K562 (cell line): ENCODE results near the gene NT5C. TPM values are rescaled to one million over a fixed set of nuclear protein-coding genes. Genes with fewer than 3 reads are reported as not detected.

Source experiments
- ARNT ChIP-seq, 2 experiments: fragments of 450-650 bp; IDR thresholded peaks; 2 replicates each; pipeline ENCODE4 v1.6.1; 2016; ENCODE audit warnings: mild to moderate bottlenecking in 1 of 2
- CBX5 ChIP-seq: IDR thresholded peaks from 2 replicates; pipeline ENCODE4 v1.6.1; 2014; ENCODE audit warnings: low read depth, borderline replicate concordance
- HLTF ChIP-seq: fragments of 450-650 bp; IDR thresholded peaks from 2 replicates; pipeline ENCODE4 v1.6.1; 2016
- L3MBTL2 ChIP-seq: fragments of 450-650 bp; IDR thresholded peaks from 2 replicates; pipeline ENCODE4 v1.6.1; 2016; ENCODE audit warnings: mild to moderate bottlenecking, moderate library complexity
- LEF1 ChIP-seq: fragments of 450-650 bp; IDR thresholded peaks from 2 replicates; pipeline ENCODE4 v1.6.1; 2016; ENCODE audit warnings: mild to moderate bottlenecking
- NCOA2 ChIP-seq, 2 experiments: fragments of 450-650 bp; IDR thresholded peaks; 2 replicates each; pipeline ENCODE4 v1.6.1; 2018; ENCODE audit warnings: mild to moderate bottlenecking in 2 of 2, moderate library complexity in 1 of 2; ENCODE audit not compliant: partially characterized antibody in 2 of 2
- PRPF4 ChIP-seq: fragments of 200-400 bp; formaldehyde crosslinking; IDR thresholded peaks from one replicate; pipeline ENCODE4 v1.6.1; 2017; ENCODE audit warnings: low read length, low read depth, mild to moderate bottlenecking; ENCODE audit not compliant: insufficient read depth, poor library complexity, severe bottlenecking
- RBM15 ChIP-seq: fragments of 200-400 bp; formaldehyde crosslinking; IDR thresholded peaks from 2 replicates; pipeline ENCODE4 v1.6.1; 2018; ENCODE audit warnings: mild to moderate bottlenecking, low read length, moderate library complexity; ENCODE audit not compliant: insufficient read depth
- ZC3H11A ChIP-seq: IDR thresholded peaks from 2 replicates; pipeline ENCODE4 v1.6.1; 2012; ENCODE audit warnings: low read depth, low read length, improper control_type of control experiment
- ZMIZ1 ChIP-seq, 2 experiments: fragments of 150-350 bp in 1 of 2; IDR thresholded peaks; 2 replicates each; pipeline ENCODE4 v1.6.1; 2012 to 2016; ENCODE audit warnings: low read depth in 2 of 2, low read length in 2 of 2, mild to moderate bottlenecking in 1 of 2, moderate library complexity in 1 of 2
- ZNF140 ChIP-seq: fragments of 250-450 bp; sonication (Bioruptor Pico); IDR thresholded peaks from 2 replicates; pipeline ENCODE4 v1.8.0; 2021; ENCODE audit warnings: moderate library complexity, mild to moderate bottlenecking, inconsistent platforms
- ZNF354B ChIP-seq: fragments of 250-450 bp; sonication (Bioruptor Pico); IDR thresholded peaks from 2 replicates; pipeline ENCODE4 v1.4.0; 2020
- polyA plus RNA-seq, 8 experiments: library from polyadenylated mRNA; depleted of rRNA in 4 of 8; stranded (reverse) in 5 of 8; unstranded in 3 of 8; fragments of >200 nt; fragmentation: Nextera tagmentation in 2 of 8; fragmentation: Illumina TruSeq in 1 of 8; extraction: Ambion mirVana in 2 of 8; extraction: Trizol in 1 of 8; gene quantifications; 2 replicates each; pipeline versions ENCODE4 v1.2.1 to v1.2.3, GENCODE V29; 2011 to 2014; ENCODE audit warnings: inconsistent platforms in 1 of 8, missing spikeins in 1 of 8
- total RNA-seq, 7 experiments: library from RNA; depleted of rRNA in 6 of 7; stranded (reverse); fragments of >200 nt in 6 of 7; fragmentation: Illumina TruSeq in 2 of 7; extraction: Trizol in 2 of 7; gene quantifications; 2 replicates each; pipeline versions ENCODE4 v1.2.1 to v1.2.3, GENCODE V29; 2011 to 2021; ENCODE audit warnings: low replicate concordance in 1 of 7
- TF ChIP-seq, protein P1 (sequence below): fragments of 250-450 bp; sonication (Bioruptor Pico); IDR thresholded peaks from 2 replicates; pipeline ENCODE4 v1.5.0; 2020; ENCODE audit warnings: mild to moderate bottlenecking
- TF ChIP-seq, protein P2 (sequence below): sonication (generic); formaldehyde crosslinking; IDR thresholded peaks from 2 replicates; pipeline ENCODE4 v1.8.0; 2022; ENCODE audit warnings: mild to moderate bottlenecking, low read depth, missing genetic modification reagents
- TF ChIP-seq, protein P3 (sequence below): fragments of 450-650 bp; IDR thresholded peaks from 2 replicates; pipeline ENCODE4 v1.7.0; 2016; ENCODE audit warnings: borderline replicate concordance

The NT5C gene
- total and polyA plus RNA-seq, 9 of the 15 experiments (the other 6 are each of a cell fraction or from before 2014, with no cell fraction given) = 2.9 to 205 (median 45.0) TPM

DNA sequence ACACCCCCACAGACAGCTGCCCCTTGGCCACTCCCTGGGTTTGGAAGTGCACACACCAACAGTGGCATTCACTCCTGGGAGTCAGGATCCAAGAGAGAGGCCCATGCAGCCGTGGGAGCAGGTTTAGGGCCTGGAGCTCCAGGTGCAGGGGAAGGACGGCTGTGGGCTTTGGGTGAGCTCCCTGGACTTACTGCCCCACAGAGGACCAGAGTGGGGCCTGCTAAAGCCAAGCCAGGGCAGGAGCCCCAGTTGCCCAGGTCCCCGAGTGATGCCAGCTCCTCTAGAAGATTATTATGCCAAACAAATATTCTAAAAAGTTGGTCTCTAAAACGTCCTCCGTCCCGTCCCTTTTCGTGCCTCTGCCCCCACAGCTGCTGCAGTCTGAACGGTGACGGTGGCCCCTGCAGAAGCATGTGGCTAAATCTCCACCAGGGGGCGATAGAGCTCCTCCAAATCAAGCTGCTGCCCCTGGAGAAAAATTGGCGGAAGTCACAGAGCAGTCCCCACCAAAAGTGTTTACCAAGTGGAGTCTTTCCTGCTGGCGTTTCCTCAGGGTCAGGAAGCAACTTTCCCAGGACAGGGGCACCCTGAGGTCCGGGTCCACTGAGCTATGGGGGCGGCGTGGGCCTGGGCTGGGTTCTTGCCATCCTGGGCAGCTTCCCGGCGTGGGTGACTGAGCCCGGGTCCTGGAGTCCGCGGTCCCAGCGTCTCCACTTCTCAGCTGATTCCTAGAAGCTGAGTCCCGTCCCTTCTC is 17.6 kb downstream of the NT5C start (continued):
- TF ChIP-seq ZNF140 (CRISPR knock-in tag) = no peak
- TF ChIP-seq, protein P1, sequence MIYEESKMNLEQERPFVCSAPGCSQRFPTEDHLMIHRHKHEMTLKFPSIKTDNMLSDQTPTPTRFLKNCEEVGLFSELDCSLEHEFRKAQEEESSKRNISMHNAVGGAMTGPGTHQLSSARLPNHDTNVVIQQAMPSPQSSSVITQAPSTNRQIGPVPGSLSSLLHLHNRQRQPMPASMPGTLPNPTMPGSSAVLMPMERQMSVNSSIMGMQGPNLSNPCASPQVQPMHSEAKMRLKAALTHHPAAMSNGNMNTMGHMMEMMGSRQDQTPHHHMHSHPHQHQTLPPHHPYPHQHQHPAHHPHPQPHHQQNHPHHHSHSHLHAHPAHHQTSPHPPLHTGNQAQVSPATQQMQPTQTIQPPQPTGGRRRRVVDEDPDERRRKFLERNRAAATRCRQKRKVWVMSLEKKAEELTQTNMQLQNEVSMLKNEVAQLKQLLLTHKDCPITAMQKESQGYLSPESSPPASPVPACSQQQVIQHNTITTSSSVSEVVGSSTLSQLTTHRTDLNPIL (CRISPR knock-in tag) = no peak
- TF ChIP-seq, protein P2, sequence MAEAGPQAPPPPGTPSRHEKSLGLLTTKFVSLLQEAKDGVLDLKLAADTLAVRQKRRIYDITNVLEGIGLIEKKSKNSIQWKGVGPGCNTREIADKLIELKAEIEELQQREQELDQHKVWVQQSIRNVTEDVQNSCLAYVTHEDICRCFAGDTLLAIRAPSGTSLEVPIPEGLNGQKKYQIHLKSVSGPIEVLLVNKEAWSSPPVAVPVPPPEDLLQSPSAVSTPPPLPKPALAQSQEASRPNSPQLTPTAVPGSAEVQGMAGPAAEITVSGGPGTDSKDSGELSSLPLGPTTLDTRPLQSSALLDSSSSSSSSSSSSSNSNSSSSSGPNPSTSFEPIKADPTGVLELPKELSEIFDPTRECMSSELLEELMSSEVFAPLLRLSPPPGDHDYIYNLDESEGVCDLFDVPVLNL = no peak
- TF ChIP-seq ZNF354B (CRISPR knock-in tag) = no peak
- TF ChIP-seq, protein P3, sequence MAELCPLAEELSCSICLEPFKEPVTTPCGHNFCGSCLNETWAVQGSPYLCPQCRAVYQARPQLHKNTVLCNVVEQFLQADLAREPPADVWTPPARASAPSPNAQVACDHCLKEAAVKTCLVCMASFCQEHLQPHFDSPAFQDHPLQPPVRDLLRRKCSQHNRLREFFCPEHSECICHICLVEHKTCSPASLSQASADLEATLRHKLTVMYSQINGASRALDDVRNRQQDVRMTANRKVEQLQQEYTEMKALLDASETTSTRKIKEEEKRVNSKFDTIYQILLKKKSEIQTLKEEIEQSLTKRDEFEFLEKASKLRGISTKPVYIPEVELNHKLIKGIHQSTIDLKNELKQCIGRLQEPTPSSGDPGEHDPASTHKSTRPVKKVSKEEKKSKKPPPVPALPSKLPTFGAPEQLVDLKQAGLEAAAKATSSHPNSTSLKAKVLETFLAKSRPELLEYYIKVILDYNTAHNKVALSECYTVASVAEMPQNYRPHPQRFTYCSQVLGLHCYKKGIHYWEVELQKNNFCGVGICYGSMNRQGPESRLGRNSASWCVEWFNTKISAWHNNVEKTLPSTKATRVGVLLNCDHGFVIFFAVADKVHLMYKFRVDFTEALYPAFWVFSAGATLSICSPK = no peak
- no peak for TF ChIP-seq CBX5
- no peak for TF ChIP-seq ZC3H11A
- no peak for TF ChIP-seq ARNT (IDR thresholded peaks at IDR 0.05)
- TF ChIP-seq HLTF = no peak
- no peak for TF ChIP-seq RBM15
- no peak for TF ChIP-seq NCOA2 (IDR thresholded peaks at IDR 0.05; ENCODE audit: partially characterized antibody in 2 of 2)
- TF ChIP-seq L3MBTL2 = peak; percentile 53; the same call in 1 of the 2 replicates
- TF ChIP-seq PRPF4 = no peak
- TF ChIP-seq LEF1 = no peak
- no peak for TF ChIP-seq ZMIZ1 (IDR thresholded peaks at IDR 0.05; ENCODE audit: low read depth in 2 of 2, low read length in 2 of 2)
